GM23248 (cell line): ENCODE results near the gene RASGRP2.

ENCODE experiments used
- EZH2 ChIP-seq: fragments of 200-600 bp; sonication (generic); IDR thresholded peaks from 2 replicates; pipeline ENCODE4 v1.6.1; 2018; ENCODE audit warnings: antibody characterized with exemption, mild to moderate bottlenecking; ENCODE audit not compliant: insufficient read depth, poor library complexity, severe bottlenecking
- EZH2phosphoT487 ChIP-seq: fragments of 200-600 bp; sonication (generic); IDR thresholded peaks from 2 replicates; pipeline ENCODE4 v1.6.1; 2018; ENCODE audit warnings: antibody characterized with exemption, moderate library complexity, mild to moderate bottlenecking, low read depth; ENCODE audit not compliant: insufficient read depth

GRCh38 chr11:64789331-64790204 lies 45.6 kb upstream of the RASGRP2 start:
- TF ChIP-seq EZH2, result no peak
- no peak for TF ChIP-seq EZH2phosphoT487
